ENCODE data around the gene PDE3B.

GRCh38 chr11:14727215-14727614, 83.6 kb downstream of the PDE3B start:
- TF ChIP-seq, protein P1, sequence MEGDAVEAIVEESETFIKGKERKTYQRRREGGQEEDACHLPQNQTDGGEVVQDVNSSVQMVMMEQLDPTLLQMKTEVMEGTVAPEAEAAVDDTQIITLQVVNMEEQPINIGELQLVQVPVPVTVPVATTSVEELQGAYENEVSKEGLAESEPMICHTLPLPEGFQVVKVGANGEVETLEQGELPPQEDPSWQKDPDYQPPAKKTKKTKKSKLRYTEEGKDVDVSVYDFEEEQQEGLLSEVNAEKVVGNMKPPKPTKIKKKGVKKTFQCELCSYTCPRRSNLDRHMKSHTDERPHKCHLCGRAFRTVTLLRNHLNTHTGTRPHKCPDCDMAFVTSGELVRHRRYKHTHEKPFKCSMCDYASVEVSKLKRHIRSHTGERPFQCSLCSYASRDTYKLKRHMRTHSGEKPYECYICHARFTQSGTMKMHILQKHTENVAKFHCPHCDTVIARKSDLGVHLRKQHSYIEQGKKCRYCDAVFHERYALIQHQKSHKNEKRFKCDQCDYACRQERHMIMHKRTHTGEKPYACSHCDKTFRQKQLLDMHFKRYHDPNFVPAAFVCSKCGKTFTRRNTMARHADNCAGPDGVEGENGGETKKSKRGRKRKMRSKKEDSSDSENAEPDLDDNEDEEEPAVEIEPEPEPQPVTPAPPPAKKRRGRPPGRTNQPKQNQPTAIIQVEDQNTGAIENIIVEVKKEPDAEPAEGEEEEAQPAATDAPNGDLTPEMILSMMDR (IDR thresholded peaks at IDR 0.05) = no peak
- TF ChIP-seq POLR2AphosphoS5 (IDR thresholded peaks at IDR 0.05) = no peak

Data from breast epithelium (tissue), 3 donors.